Fibroblast of lung (primary cell): ENCODE data around the gene SNAPC5.

Source experiments
- CTCF ChIP-seq, 2 donors: IDR thresholded peaks in 1 of 2; conservative IDR thresholded peaks in 1 of 2; 1 replicate in 1 of 2; 2 replicates in 1 of 2; pipeline ENCODE4 v1.5.1; 2011 to 2012; ENCODE audit warnings: low read length in 2 of 2, control low read depth in 1 of 2, inconsistent platforms in 1 of 2, low read depth in 1 of 2, mild to moderate bottlenecking in 1 of 2
- EZH2 ChIP-seq: IDR thresholded peaks from 2 replicates; pipeline ENCODE4 v1.5.1; 2012; ENCODE audit warnings: low read length, control low read depth, mild to moderate bottlenecking; ENCODE audit errors: missing control alignments

GRCh38 chr15:66483131-66483566, 14.4 kb downstream of the SNAPC5 start:
- TF ChIP-seq CTCF (conservative IDR thresholded peaks at IDR 0.05 in 1 of 2, IDR thresholded peaks at IDR 0.05 in 1 of 2; ENCODE audit: low read depth in 1 of 2, low read length in 2 of 2) = no peak
- TF ChIP-seq EZH2 = no peak
